ENCODE measurements around the gene LHX6.

The LHX6 gene

DNA sequence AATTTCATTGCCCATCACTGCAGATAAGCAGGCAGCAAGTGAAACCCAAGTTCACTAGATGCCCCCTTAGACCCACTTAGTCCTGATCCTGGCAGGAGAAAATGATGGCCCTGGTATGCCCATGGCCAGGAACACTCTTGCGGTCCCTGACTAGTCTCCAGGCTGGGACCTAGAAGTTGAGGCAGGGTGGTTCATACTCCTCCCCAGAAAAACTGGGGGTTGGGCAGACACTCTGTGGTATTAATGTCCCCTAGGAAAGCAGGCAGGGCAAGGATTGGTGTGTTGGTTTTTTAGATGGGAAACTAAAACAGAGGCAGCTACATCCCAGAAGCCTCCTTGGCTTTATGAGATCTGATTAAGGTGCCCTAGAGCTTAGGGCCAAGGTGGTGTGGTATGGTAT is 13.1 kb downstream of the LHX6 start:
- no peak for DNase-seq

DNA sequence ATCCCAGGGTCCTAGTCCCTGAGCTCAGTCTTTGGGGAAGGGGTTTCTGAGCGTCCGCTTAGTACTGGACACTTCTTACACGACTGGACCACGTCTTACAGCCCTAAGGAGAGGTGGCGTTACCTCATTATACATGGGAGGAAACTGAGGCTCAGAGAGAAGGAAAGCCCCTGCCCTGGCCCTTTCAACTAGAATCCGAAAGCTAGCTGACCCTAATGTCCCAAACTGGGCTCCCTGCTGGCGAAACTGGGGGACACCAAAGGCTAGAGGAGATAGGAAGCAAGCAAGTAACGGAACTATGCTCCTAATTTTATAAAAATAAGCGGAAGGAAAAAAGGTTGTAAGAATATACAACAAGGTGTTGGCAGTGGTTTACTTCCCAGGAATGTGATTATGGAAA is 14.2 kb downstream of the LHX6 start:
- no peak for DNase-seq

GRCh38 chr9:122213589-122214413 is 15.0 kb downstream of the LHX6 start:
- no peak for DNase-seq

DNA sequence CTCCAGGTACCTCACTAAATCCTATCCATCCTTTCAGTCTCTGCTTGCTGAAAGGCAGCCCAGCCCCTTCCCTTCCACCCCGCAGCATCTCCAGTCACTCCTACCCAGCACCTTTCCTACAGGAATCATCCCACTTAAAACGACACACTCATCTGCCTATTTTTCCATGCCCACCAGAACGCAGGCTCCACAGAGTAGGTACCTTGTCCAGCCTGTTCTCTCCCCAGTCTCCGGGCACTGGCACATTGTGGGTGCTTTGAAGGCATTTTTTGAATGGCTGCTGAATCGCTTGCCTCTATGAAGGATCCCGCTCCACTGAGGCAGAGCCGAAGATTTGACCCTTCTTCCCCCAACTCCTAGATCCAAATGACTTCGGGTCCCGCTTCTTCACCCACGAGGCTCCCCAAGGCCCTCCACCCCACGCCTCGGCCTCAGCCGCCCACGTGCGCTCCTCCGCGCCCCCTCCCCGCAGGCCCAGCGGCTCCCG is 15.6 kb downstream of the LHX6 start:
- DNase-seq, result no peak

DNA sequence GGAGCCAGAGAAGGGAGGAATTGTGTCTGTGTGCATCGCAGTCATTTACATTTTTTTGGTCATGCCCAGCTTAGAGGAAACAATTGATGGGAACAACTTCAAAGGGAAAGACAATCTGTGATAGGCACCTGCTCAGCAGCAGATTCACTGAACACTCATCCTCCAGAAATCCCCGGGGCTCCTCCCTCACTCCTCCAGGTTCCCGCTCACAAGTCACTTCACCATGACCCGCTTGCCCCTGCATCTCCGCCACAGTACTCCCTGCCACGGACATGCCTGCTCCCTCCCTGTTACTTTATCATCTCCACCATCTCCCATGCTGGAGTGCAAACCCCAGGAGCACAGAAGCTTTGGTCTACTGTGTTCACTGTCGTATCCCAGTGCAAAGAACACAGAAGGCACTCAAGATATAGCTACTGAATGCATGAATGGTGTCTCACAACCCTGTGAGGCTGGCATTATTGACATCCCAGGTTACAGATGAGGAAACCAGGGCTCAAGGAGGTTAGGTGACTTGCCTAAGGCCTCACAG is 16.2 kb downstream of the LHX6 start:
- no peak for DNase-seq

DNA sequence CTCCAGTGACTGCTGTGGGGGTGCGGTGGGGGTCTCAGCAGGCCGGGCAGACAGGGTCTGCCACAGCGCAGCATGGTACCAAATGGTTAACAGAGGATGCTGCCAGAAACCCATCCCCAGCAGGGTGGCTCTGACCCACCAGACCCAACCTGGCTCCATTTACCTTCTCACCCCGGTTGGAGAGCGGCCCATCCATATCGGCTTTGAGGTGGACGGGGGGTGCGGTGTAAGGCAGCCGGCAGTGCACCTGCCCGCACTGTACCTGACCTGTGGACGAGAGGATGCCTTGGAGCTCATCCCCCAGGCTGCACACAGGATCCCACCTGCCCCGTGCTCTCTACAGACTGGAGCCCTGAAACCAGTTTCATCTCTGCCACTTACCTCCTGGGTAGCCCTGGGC is 19.3 kb downstream of the LHX6 start:
- DNase-seq, result no peak

GRCh38 chr9:122207096-122207495 is 21.7 kb downstream of the LHX6 start:
- DNase-seq, result no peak

DNA sequence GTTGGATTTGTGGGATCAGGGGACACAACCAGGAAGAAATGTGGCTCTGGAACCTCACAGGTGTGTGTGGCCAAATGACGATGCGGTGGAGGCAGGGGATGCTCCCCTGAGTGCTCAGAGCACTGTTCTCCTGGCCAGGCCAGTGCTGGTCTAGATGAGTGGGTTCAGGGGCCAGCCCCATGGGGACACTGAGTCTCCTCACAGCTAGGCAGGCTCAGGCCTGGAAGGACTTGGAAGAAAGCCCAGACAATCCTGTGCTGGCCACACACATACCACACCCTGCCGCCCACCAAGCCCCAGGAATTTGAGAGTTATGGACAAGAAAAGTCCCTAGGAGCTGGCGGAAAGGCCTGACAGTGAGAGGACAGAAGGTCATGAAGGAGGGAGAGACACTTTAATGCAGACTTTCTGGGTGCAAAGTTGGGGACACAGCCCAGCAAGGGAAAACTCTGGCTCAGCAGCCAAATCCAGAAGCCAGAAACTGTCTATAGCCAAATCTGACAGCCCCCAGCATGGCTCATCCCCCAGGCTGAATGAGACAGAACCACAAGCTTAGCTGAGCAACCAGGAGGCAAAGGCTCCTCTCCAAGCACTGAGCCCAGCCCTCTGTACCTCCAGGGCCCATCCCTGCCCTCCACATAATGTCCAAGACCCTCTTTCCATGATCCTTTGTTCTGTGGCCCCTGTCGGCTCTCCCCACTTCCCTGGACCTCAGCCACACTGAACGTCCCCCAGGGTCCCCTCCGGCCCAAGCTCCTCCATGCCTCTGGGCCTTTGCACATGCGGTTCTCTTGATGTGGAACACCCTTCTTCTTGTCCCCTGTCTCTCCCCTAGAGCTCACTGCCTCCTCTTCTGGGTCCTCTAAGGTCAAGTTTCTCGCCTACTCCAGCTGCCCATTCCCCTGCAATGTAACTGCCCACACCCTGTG is 22.4 kb downstream of the LHX6 start:
- no peak for DNase-seq

GRCh38 chr9:122205176-122205575 is 23.6 kb downstream of the LHX6 start:
- no peak for DNase-seq

GRCh38 chr9:122204491-122204890 is 24.3 kb downstream of the LHX6 start:
- no peak for DNase-seq

GRCh38 chr9:122204055-122204454 is 24.7 kb downstream of the LHX6 start:
- no peak for DNase-seq

DNA sequence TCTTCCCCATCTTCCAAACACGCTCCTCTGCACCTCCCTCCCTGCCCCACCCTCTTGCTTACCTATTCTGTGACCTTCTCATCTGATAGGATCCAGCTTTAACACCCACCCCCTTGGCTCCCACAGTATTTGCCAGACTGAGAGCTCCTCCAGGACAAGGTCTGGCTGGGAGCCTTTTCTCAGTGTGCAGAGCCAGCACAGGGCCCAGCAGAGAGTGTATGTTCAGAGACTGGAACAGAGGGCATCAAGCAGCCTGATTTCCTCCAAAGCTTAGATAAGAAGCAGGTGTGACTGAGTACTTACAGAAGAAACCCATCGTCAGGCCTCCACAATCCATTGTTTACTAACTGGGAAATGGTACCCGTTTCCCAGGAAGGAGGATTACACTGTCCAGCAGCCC is 26.6 kb downstream of the LHX6 start:
- no peak for DNase-seq

DNA sequence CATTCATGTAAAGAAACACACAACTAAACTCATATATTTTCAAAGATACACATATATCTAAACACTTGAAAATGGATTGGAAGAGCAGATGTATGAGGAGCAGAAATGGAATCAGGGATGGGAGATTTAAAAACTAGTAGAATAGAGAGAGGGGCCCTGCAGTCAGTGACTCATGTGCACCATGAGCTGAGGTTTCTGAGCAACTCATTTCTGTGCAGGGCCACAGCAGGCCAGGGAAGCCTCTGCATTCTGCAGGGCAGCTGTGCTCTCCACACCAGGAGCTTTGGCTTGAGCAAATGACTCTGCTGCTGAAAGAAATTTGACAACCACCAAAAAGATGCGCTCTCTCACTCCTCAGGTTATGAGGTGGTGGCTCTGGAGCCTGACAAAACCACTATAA is 27.1 kb downstream of the LHX6 start:
- no peak for DNase-seq

DNA sequence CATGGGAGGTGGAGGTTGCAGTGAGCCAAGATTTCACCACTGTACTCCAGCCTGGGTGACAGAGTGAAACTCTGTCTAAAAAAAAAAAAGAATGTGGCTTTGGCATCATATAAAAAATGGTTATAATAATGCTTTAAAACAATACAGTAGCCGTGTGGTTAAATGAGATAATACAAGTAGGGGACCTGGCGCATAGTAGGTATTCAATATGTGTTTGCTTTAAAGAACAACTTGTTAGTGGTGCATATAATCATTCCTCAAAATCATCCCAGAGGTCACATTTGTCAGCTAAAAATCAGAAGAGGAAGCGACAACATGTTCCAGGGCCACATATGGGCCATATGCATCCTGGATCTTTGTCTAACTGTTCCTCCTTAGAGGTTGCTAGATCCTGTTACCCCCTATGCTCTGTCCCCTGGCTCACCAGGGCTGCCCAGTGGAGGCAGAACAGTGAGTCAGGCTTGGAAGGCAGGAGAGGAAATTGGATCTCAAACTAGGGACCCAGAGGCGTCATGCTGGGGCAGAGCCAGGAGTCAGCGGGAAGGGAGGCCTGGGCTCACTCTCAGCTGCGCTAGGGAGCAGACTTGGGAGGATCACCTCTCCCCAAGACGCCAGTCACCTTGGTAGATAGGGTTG is 27.7 kb downstream of the LHX6 start:
- DNase-seq, result no peak

DNA sequence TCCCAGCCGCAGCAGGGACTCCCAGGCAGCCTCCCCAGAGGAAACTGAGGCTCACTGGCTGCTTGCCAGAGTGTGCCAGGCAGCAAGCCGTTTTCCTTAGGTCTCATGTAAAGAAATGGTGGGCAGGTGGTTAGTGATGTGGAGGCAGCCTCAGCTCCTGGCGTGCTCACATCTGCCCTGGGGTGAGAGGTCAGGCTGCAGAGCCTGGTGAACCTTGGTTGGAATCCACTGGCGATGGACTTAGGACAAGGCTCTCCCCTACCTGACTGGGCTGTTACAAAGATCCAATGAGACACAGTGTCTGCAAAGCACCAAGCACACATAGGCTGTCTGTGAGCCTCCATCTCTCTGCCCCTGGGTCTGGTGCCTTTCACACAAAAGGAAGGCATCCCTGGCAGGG is 30.9 kb downstream of the LHX6 start:
- DNase-seq, result no peak

- DNase-seq, result no peak
These were observed 31.3 kb downstream of the LHX6 start for GRCh38 chr9:122197426-122197825.

DNA sequence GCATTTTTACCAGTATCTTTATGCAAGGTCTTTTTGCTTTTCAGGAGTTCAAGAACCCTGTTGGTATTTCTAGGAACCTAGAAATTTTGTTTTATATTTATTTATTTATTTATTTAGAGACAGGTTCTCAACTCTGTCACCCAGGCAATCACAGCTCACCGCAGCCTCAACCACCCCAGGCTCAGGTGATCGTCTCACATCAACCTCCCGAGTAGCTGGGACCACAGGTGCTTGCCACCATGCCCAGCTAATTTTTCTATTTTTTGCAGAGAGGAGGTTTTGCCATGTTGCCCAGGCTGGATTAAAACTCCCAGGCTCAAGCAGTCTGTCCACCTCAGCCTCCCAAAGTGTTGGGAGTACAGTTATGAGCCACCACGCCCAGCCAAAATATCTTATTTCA is 32.9 kb downstream of the LHX6 start:
- no peak for DNase-seq

DNA sequence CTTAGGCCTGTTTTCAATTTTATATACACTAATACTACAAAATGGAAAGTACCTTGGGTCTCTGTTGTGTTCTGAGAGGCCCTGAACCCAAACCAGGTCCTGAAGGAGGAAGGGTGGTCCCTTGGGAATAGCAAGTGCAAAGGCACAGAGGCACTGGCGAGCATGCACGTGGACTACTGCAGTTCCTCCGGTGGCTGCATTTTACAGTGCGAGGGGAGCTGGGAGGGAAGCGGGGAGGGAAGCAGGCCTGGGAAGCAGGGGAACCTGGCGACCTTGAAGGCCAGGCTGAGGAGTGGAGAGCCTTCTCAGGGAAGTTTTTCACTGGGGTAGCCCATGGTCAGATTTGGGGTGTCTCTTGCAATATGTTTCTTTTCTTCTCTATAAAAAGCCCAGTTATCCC is 35.1 kb downstream of the LHX6 start:
- DNase-seq, result no peak

DNA sequence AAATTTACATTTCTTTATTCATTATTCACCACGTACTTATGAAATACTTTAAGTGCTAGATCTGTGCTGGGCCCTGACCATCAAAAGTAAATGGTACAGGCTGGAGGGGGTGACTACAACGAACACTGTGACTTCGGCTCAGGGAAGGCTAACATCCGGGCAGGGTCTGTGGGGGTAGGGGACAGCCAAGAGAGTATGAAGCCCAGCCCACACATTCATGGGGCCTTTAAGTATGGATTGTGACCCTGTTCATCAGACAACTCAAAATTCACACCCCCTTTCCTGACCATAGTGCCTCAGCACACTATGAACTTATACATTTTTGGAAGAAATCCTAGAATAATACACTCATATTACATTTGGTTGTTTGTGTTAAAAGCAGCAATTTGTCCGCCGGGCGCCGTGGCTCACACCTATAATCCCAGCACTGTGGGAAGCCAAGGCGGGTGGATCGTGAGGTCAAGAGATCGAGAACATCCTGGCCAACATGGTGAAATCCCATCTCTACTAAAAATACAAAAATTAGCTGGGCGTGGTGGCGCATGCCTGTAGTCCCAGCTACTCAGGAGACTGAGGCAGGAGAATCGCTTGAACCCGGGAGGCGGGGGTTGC is 35.7 kb downstream of the LHX6 start:
- DNase-seq, result no peak

GRCh38 chr9:122192261-122192875 is 36.4 kb downstream of the LHX6 start:
- no peak for DNase-seq

- no peak for DNase-seq
These were observed 37.2 kb downstream of the LHX6 start for GRCh38 chr9:122191584-122191983.

Measured in effector CD4-positive, alpha-beta T cell (primary cell).